HL-60 (cell line): ENCODE results near the gene APBA2.

Source experiments
- POLR2AphosphoS5 ChIP-seq: IDR thresholded peaks from 2 replicates; pipeline ENCODE4 v1.6.1; 2012; ENCODE audit warnings: low read depth
- SPI1 ChIP-seq: IDR thresholded peaks from 2 replicates; pipeline ENCODE4 v1.6.1; 2012; ENCODE audit warnings: low read depth, mild to moderate bottlenecking, borderline replicate concordance
- TF ChIP-seq, protein P1 (sequence below): IDR thresholded peaks from one replicate; pipeline ENCODE4 v1.5.1; 2011; ENCODE audit warnings: low read length, control low read depth, inconsistent platforms; ENCODE audit not compliant: insufficient read depth

DNA sequence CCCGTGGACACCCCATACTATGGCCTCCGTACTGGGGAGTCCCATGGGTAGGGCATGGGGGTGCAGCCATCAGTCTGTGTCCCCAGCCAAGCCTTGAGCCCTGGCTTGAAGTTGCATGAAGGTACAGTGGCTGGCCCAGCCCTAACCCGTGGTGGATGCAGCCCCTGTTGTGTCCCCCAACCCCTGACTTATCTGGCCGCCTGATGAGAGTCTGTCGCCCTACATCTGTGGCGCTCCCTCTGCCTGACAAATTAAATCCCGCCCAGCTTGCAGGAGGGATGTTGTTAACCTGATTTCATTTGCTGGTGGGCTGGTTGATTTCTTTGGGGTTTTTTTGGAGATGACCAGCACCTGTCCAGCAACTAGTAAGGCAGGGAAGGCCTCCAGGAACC lies 186.1 kb downstream of the APBA2 start:
- TF ChIP-seq, protein P1, sequence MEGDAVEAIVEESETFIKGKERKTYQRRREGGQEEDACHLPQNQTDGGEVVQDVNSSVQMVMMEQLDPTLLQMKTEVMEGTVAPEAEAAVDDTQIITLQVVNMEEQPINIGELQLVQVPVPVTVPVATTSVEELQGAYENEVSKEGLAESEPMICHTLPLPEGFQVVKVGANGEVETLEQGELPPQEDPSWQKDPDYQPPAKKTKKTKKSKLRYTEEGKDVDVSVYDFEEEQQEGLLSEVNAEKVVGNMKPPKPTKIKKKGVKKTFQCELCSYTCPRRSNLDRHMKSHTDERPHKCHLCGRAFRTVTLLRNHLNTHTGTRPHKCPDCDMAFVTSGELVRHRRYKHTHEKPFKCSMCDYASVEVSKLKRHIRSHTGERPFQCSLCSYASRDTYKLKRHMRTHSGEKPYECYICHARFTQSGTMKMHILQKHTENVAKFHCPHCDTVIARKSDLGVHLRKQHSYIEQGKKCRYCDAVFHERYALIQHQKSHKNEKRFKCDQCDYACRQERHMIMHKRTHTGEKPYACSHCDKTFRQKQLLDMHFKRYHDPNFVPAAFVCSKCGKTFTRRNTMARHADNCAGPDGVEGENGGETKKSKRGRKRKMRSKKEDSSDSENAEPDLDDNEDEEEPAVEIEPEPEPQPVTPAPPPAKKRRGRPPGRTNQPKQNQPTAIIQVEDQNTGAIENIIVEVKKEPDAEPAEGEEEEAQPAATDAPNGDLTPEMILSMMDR, result no peak
- TF ChIP-seq SPI1 (no peak), POLR2AphosphoS5 (no peak)
